HL-60 (cell line): ENCODE results near the gene XKR7.

Experiments
- CTCF ChIP-seq: IDR thresholded peaks from one replicate; pipeline ENCODE4 v1.5.1; 2011; ENCODE audit warnings: low read length, control low read depth, inconsistent platforms; ENCODE audit not compliant: insufficient read depth
- GABPA ChIP-seq: IDR thresholded peaks from 2 replicates; pipeline ENCODE4 v1.6.1; 2012; ENCODE audit warnings: low read depth
- POLR2AphosphoS5 ChIP-seq: IDR thresholded peaks from 2 replicates; pipeline ENCODE4 v1.6.1; 2012; ENCODE audit warnings: low read depth
- TF ChIP-seq, protein P1 (sequence below): IDR thresholded peaks from 2 replicates; pipeline ENCODE4 v1.6.1; 2012; ENCODE audit warnings: low read depth; ENCODE audit not compliant: insufficient replicate concordance

- TF ChIP-seq CTCF = no peak
- no peak for TF ChIP-seq POLR2AphosphoS5
- TF ChIP-seq, protein P1, sequence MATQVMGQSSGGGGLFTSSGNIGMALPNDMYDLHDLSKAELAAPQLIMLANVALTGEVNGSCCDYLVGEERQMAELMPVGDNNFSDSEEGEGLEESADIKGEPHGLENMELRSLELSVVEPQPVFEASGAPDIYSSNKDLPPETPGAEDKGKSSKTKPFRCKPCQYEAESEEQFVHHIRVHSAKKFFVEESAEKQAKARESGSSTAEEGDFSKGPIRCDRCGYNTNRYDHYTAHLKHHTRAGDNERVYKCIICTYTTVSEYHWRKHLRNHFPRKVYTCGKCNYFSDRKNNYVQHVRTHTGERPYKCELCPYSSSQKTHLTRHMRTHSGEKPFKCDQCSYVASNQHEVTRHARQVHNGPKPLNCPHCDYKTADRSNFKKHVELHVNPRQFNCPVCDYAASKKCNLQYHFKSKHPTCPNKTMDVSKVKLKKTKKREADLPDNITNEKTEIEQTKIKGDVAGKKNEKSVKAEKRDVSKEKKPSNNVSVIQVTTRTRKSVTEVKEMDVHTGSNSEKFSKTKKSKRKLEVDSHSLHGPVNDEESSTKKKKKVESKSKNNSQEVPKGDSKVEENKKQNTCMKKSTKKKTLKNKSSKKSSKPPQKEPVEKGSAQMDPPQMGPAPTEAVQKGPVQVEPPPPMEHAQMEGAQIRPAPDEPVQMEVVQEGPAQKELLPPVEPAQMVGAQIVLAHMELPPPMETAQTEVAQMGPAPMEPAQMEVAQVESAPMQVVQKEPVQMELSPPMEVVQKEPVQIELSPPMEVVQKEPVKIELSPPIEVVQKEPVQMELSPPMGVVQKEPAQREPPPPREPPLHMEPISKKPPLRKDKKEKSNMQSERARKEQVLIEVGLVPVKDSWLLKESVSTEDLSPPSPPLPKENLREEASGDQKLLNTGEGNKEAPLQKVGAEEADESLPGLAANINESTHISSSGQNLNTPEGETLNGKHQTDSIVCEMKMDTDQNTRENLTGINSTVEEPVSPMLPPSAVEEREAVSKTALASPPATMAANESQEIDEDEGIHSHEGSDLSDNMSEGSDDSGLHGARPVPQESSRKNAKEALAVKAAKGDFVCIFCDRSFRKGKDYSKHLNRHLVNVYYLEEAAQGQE = no peak
- no peak for TF ChIP-seq GABPA
Measured at GRCh38 chr20:31990641-31991338, 22.8 kb downstream of the XKR7 start.
